Hematopoietic multipotent progenitor cell treated with erythropoietin and hydrocortisone succinate and interleukin-3 and kit ligand, for 4 days (in vitro differentiated cells): ENCODE measurements around the gene AUH.

Source experiments
- DNase-seq: peaks from one replicate; pipeline ENCODE4 v3.0.0-alpha.2; 2015

AUH gene

DNA sequence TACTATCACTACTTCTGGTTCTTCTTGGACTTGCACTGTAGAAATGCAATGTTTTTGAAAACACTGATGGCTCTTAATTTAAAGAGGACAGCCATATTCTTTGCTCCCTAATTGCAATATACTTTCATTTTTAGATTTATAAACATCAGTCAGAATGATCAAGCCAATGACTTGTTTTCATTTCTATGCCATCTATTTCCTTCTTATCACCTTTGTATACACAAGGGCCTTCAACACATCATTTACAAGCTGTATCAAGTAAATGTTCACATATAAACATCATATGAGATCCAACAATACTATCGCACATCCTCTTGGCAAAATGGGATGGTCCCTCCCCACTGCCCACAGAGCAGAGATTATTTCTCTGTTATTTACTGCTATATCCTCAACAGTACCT is 24.9 kb downstream of the AUH start:
- DNase-seq: no peak

DNA sequence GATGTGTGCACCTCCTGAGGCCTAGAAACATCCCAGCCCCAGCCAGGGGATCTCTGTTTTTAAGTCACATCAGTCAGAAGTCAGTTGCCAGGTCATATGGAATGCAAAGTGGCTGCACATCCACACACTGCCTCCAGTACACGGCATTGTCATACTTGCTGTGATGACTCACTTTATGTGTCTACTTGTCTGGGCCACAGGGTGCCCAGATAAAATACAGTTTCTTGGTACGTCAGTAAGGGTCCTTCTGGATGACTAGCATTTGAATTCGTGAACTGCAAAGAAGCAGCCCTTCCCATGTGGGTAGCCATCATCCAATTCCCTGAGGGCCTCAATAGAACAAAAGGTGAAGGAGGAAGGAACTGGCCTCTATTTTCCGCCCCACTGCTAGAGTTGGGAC is 27.7 kb downstream of the AUH start:
- DNase-seq: no peak

DNA sequence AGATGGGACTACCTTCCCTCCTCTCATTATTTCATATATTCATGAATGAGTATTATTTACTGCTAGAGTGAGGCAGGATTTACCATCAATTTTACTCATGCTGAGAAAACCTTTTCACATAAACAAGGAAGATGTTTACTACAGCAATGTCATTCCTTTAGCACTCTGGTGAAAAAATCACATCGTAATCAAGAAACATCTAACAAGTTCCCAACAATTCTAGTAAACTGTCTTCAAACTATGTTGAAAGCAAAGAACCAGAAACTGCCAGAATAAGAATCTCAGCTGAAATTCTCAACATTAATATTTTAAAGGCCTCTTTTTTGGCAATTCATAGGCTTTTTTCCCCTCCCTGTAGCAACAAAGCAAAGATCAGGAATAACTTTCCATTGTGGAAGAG is 28.2 kb downstream of the AUH start:
- DNase-seq: no peak

DNA sequence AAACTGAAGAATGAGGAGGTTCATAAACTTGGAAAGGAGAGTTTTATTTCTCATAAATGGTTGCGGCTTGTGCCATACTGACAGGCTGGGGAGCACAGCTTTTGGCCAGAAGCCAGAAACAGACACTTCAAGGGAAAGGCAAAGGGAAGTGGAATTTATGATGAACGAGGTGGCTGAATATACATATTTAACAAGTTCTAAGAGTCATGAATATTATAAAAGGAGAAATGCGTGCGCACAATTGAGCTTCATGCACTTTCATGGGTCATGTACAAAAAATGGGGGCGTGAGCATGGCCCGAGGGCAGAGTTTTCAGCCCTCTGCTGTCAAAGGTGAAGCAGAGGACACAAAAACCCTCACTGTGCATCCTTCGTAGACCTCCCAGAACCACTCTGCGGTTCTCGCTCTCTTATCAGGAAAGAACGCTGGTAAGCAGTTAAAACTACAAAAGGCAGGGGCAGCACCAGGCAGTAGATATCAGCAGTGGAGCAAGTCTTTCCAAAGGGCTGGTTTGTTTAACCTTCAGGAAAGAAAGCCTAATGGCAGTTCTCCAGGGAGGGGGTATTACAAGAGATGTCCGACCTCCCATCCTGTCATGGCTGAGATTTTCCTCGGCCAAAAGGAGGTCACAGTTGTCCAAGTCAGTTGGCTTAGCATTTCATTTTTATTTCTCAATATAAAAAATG is 29.0 kb downstream of the AUH start:
- peak; percentile 43 for DNase-seq

DNA sequence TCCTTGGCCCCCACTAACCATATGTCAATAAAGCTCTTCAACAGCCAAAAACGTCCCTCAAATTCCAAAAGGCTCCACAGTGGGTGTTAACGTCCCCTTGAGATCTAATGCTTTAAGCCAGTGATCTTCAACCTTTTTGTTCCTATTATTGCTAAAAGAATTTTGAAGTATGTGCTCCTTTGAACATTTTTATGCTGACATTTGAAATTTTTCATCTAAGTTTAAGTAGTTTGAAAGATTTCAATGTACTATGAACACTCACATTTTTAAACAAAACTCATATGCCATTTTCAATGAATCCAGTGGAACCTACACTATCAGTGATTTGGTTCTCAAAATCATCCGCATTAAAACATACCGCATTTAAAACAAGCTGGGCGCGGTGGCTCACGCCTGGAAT is 29.9 kb downstream of the AUH start:
- DNase-seq: no peak

DNA sequence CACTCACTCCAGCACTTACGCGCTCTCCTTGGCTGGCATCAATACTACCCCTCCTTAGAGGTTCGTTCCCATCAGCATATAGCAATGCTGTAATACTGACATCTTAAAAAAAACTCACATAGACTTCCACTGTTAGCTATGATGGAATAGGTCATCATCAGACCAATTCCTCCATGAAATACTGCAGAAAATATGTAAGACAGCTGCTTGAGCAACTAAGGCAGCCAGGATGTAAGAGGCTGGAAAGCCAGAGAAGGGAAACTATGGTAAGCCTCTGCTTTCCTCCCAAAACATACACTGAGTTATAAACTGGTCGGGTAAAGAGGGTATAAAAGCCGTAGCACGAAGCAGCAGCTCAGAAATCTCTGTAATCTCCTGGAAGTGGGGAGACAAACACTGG is 33.5 kb downstream of the AUH start:
- DNase-seq: no peak

DNA sequence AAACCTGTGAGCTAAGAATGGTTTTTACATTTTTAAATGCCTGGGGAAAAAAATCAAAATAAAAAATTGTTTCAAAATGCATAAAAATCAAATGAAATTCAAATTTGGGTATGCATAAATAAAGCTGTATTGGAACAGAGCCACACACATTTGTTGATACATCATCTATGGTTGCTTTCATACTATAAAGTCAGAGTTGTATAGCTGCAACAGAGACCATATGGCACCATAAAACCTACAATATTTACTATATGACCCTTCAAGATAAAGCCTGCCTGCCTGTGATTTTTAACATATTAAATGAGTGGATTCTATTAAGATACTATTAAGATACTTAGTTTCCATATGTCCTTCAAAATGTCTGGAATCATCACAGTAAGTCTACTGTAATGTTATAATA is 40.0 kb downstream of the AUH start:
- no peak for DNase-seq

DNA sequence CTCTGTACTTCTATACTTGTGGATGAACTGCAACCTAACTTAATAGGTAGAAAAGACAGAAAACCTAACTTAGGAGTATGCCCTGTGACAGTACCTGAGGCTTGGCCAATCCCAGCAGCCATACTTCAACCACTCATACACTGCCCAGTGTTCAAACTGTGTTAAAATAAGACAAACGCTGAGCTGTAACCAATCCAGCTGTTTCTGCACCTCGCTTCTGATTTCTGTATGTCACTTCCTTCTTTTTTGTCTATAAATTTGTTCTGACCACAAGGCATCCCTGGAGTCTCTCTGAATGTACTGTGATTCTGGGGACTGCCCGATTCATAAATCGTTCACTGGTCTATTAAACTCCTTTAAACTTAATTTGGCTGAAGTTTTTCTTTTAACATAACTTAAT is 41.4 kb downstream of the AUH start:
- DNase-seq: peak; percentile 35

DNA sequence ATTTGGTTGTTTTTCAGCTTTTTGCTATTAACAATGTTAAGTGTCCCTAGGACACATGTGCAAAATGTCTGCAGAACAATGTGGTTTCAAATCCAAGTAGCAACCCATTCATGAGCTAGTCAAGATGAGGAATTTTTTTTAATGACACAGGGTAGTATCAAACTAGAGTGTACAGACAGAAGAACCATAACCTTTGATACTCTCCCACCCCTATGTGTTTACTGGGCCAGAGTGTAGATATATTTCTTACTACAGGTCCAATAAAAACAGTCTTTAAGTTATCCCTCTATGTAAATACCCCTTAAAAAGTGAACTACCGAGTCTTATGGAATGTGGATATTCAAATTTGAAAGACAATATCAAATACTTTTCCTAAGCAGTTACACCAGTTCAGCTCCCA is 45.6 kb downstream of the AUH start:
- DNase-seq: no peak

DNA sequence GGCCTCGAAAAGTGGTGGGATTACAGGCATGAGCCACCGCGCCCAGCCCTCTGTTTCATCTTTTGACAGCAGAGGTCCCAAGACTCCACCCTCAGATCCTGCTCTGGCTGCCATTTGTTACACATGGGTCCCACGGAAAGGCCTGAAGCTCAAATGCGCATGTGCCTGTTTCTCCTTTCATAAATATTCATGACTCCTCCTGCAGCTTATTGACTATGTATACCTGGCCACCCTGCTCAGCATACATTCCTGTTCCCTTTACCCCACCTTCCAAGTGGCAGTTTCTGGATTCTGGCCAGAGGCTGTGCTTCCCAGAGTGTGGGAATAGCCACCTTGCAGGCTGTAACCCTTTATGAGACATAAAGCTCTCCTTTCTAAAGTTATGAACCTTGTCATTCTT is 46.5 kb downstream of the AUH start:
- no peak for DNase-seq

DNA sequence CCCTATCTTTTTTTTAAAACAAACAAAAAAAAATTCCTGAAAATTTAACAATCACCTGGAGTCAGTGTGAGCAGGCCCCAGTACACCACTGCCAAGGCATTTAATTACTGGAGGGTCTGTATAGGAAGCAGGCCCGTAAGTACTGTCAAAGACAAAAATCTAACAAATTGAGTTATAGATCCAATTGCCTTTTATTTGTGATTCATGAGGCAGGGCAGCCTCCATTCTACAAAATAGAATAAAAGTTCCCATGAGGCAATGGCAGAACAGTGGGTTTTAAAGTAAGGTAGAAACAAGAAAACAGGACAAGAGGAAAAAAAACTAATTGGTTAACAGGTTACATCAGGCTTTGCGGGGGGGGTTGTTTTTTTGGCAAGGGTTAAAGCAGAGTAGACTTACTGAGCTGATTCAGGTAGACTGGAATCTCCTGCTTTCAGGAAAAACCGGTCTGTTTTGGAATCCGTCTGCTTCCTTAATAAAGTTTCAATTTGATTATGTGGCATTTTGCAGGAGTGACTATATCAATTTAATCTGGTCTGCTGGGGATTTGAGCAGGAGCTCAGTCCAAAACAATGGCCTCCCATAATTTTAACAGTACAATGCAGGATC is 48.9 kb downstream of the AUH start:
- DNase-seq: no peak

DNA sequence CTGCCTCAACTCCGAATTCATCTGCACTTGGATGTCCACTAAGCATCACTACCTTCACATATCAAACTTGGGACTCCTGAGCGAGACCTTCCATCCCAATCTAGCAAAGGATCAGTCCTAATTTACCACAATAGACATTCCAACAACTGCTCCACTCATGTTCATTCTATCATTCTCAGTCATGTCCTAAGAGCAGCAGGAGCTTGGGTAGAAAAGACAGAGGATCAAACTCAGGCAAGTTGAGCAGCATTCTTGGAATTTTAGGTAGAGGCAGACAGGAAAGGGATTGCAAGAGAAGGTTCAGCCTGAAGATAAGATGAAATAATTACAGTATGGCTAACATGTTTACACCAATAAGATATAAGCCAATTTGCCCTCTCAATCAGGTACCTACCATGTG is 51.7 kb downstream of the AUH start:
- DNase-seq: no peak

DNA sequence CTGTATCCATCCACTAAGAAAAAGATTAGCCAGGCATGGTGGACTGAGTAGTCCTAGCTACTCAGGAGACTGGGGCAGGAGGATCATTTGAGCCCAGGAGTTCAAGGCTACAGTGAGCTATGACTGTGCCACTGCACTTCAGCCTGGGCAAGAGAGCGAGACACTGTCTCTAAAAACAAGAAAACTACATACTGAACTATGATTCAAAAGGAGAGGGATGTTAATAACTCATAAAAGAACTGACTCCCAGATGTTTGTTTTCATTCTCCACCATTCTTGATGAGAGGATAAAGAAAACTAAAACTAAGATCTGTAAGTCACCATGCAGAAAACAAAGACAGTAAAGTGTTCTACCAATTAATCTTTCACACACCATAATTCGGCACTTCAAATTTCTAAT is 53.5 kb downstream of the AUH start:
- DNase-seq: no peak

DNA sequence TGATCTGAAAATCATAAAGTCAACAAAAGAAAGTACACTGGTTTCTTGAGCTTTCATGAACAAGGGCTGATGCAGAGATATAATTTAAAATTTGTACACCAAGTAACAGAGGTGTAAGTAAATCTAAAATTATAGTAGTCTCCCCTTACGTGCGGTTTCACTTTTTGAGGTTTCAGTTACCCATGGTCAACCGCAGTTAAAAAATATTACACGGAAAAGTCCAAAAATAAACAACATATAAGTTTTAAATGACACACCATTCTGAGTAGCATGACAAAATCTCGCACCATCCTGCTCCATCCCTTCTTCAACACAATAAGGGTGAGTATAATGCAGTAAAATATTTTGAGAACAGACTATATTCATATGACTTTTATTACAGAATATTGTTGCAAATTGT is 54.4 kb downstream of the AUH start:
- no peak for DNase-seq

DNA sequence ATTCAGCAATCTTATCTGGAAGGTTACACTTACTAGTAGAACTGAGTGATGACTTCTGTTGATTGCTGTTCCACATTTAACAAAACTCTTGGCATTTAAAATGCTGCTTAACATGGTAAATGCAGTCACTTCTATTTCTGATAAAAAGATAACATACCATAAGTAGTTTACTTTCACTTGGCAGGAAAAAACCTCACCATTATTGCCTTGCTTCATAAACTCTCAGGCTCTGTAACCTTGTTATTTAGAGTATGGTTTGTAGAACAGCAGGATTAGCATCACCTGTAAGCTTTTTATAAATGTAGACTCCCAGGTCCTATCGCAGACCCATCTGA is 55.5 kb downstream of the AUH start:
- DNase-seq: no peak

DNA sequence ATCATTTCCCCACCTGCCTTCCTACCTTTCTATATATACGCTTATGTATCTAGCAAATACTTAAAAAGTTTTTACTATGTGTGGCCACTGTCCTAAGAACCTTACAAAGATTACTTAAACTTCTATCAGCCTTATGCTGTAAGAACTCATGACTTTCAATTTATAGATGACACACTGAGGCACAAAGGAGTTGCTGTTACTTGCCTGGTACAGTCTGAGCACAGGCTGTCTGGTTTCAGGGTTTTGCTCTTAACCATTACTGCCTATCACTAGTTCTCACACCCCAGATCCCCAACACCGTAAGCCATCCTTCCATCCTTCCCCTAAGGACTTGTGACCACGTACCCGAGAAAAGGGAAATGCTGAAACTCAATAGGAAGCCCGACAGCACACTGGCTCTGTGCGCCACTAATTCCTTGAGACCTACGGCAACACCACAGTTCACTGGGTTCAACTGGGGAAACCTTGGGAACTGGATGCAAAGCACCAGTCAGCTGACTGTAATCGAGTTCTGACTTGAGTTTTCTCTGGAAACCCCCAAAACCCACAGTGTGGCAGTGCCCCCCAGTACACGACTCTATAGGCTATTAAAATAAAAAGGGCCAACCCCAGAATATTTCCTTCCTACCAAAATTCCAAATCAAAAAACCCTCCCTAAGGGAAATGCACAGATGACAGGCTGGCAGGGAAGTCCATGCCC is 56.0 kb downstream of the AUH start:
- DNase-seq: no peak

DNA sequence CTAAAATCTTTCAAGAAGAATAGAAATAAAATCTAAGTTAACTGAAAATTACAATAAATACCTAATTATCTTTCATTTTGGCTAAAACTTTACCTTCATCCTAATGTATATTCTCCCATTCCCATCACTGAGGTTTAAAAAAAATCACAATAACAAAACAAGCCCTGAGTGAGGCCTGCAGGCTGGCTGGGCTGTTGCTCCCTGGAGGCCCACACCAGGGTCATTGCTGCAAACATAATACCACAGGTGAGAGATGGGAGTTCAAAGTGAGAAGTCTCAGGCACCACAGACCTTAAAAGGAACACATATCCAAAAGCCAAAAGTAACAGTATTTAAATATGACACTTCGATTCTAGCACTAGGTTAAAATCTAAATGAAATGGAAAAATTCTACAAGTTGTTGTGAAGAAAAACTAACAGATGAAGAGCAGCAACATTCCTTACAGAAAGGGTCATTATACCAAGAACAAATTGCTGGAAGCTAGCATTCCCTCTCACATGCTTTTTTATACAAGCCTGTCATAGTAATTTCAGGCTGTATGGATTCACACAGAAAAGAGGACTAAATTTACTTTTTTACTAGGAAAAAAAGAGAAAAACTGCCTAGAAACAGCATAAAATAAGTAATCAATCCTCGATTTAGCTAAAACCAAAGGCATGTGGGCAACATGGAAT is 57.8 kb downstream of the AUH start:
- DNase-seq: no peak

DNA sequence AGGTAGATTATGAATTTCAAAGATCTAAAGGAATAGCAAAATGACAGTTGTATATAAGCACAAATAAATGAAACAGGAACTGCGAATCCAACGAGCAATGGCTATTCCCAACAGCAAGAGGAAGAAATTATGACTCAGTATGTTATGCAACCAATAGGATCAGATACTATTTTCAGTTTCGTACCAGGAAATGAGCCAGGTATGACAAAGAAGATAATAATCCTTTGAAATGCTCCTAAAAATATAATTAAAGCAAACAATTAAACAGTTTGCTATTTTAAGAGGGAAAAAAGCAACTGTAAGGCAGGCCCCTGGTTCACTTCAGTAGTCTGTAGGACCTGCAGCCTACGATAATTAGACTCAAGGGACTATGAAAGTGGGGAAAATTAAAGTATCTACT is 58.9 kb downstream of the AUH start:
- peak; percentile 43 for DNase-seq

DNA sequence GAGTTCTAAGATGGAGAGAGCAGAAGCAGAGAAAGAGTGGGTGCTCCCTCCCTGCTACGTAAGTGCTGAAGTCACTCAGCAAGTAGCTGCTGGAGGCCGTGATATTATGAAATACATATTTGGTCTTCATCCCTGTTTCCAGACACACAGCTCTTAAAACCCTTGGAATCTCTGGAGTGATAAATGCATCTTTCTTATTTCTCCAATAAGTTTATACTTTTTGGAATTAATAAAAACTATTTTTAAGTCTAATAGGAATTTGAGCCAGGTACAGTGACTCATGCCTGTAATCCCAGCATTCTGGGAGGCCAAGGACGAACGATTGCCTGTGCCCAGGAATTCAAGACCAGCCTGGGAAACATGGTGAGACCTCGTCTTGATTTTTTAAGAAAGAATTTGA is 60.6 kb downstream of the AUH start:
- DNase-seq: no peak

DNA sequence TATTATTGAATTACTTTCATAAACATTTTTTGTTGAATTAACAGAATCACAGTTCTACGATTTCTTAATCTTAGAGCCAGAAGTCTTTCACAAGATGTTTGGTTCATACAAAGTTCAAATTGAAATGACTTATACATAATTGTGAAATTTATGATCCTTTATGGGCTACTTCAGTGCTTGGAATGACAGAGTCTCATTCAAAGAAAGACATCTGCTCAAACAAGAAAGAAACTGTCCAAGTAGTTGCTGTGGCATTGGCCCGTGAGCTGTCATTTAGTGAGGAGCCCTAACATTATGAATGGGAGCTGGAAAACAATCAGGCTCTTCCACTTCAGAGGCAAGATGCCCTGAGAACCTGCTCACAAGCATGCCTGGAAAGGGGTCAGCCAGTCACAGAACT is 63.4 kb downstream of the AUH start:
- DNase-seq: peak; percentile 34

DNA sequence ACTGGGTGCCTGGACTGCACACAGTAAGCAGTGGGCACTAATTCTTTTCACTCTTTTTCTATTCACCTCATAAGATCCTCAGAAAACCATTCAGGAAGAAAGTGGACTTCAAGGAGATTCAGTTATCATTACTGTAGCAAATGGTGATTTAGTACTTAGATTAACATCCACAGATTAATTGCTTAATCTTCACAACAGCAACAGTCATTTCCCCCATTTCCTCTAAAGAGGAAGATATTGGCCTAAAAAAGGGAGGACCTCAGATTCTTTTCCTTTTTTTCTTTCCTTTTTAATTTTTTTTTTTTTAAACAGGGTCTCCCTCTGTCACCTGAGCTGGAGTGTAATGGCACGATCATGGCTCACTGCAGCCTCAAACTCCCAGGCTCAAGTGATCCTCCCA is 64.4 kb downstream of the AUH start:
- DNase-seq: peak; percentile 32

DNA sequence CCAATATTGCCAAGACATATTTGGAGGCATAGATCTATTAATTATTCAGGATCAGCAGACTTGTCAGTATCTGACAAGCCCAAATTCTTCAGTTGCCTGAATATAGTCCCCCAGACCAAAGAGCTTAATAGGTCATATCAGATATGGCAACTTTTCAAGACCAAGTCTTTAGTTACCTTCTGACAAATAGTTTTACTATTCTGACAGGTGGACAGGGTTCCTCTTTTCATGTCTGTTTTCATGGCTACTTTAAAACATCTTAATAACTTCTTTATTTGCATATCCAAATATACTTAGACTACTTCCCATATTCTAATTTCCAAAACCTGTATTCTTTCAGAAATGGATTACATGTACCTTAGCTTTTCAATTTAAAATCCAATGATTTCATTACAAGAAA is 65.4 kb downstream of the AUH start:
- no peak for DNase-seq

DNA sequence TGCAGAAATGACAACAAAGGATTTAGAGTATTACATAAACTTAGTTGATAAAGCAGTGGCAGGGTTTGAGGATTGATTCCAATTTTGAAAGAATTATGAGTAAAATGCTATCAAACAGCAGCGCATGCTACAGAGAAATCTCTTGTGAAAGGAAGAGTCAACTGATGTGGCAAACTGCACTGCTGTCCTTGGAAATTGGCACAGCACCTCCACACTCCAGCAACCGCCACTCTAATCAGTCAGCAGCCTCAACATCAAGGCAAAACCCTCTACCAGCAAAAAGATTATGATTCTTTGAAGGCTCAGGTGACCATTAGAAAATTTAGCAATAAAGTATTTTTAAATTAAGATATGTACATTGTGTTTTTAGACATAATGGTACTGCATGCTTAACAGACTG is 66.4 kb downstream of the AUH start:
- no peak for DNase-seq

DNA sequence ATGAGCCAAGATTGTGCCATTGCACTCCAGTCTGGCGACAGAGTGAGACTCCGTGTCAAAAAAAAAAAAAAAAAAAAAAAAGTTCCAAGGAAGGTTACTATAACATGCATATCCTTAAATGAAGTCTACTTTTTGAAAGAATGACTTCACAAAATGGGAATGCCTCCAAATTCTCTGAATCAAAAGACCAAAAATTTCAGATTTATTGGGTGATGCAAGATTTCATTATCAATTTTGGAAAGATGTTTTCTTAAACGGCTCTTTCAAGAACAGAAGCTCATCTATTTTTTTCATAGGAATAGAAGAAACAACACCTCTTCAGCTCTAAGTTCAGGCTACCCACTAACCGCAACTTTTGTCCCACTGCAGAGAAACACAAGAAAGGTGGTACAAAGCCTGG is 69.9 kb downstream of the AUH start:
- no peak for DNase-seq
